Calu3 (cell line): ENCODE data around the gene MYO10. TPM values are rescaled to one million over a fixed set of nuclear protein-coding genes. Genes with fewer than 3 reads are reported as not detected.

ENCODE experiments used
- BruUV-seq: library from RNA; stranded (reverse); fragments of 400-500 nt; replicated peaks from 2 replicates; lab custom pipeline; 2021; lab: Mats Ljungman, UMichigan
- CTCF ChIA-PET: fragments of 300-600 bp; sonication (Branson Sonifier 250); formaldehyde crosslinking; loops from one replicate; lab custom pipeline; 2022; ENCODE audit warnings: antibody characterized with exemption; lab: Charles Lee
- DNase-seq: peaks from one replicate; pipeline ENCODE4 v3.0.0; 2022
- H3K27ac Mint-ChIP-seq: one replicate; pipeline ENCODE4 v1.8.0; 2022; ENCODE audit warnings: mixed read lengths; ENCODE audit not compliant: unreplicated experiment
- H3K27me3 Mint-ChIP-seq: one replicate; pipeline ENCODE4 v1.8.0; 2022; ENCODE audit warnings: mixed read lengths; ENCODE audit not compliant: unreplicated experiment
- H3K36me3 Mint-ChIP-seq: one replicate; pipeline ENCODE4 v1.8.0; 2022; ENCODE audit warnings: mild to moderate bottlenecking, moderate library complexity, mixed read lengths; ENCODE audit not compliant: insufficient read depth, unreplicated experiment
- H3K4me1 Mint-ChIP-seq: one replicate; pipeline ENCODE4 v1.8.0; 2022; ENCODE audit warnings: mild to moderate bottlenecking, low read depth, mixed read lengths; ENCODE audit not compliant: unreplicated experiment
- H3K4me3 Mint-ChIP-seq: one replicate; pipeline ENCODE4 v1.8.0; 2022; ENCODE audit warnings: mild to moderate bottlenecking, low read depth, moderate library complexity, mixed read lengths; ENCODE audit not compliant: unreplicated experiment
- H3K9me3 Mint-ChIP-seq: one replicate; pipeline ENCODE4 v1.8.0; 2022; ENCODE audit warnings: low read depth, mixed read lengths; ENCODE audit not compliant: unreplicated experiment
- CTCF ChIP-seq: fragments of 200-600 bp; IDR thresholded peaks from one replicate; pipeline ENCODE4 v1.8.0; 2022; ENCODE audit warnings: antibody characterized with exemption; ENCODE audit not compliant: unreplicated experiment
- intact Hi-C: fragments of 100-400 bp; cut with micrococcal nuclease; formaldehyde crosslinking; loops from one replicate; pipeline ENCODE4 v1.10.0; 2022; ENCODE audit not compliant: unreplicated experiment
- total RNA-seq: library from RNA; stranded (reverse); gene quantifications from 2 replicates; pipeline ENCODE4 v1.2.3, GENCODE V29; 2022

Gene MYO10
- total RNA-seq, 1 experiment from 2014 or later: 101 TPM

GRCh38 chr5:16918156-16918555 is 17.9 kb downstream of the MYO10 start:
- intact Hi-C loops: no loop called here
- BruUV-seq: no TSS peak
- Mint-ChIP-seq H3K27ac (no peak overlapping the region), H3K4me1 (peaks cover 56% of the 10 kb centered on the region), H3K9me3 (no peaks in the 10 kb centered on the region), H3K27me3 (no peaks in the 10 kb centered on the region), H3K4me3 (no peak overlapping the region), H3K36me3 (peaks cover 24% of the 10 kb centered on the region)
- CTCF ChIA-PET: no interaction called here
- no peak for DNase-seq
- TF ChIP-seq CTCF: no peak

GRCh38 chr5:16916262-16916878 is 19.7 kb downstream of the MYO10 start:
- peak; percentile 23 for DNase-seq
- CTCF ChIA-PET: interaction anchor here (0.7 to 1.6 kb wide), 4 partner anchors 18 to 274 kb away, joined by 3 to 8 read pairs (median 4); no protein-coding TSS in a partner anchor
- peak overlapping the region; percentile 28 for H3K27ac Mint-ChIP-seq
- no peaks in the 10 kb centered on the region for H3K27me3 Mint-ChIP-seq
- H3K4me3 Mint-ChIP-seq: peak overlapping the region; percentile 15
- TF ChIP-seq CTCF: no peak
- peaks cover 22% of the 10 kb centered on the region for H3K36me3 Mint-ChIP-seq
- H3K9me3 Mint-ChIP-seq: no peaks in the 10 kb centered on the region
- H3K4me1 Mint-ChIP-seq: peaks cover 53% of the 10 kb centered on the region
- intact Hi-C loops: no loop called here
- BruUV-seq: no TSS peak

- peak overlapping the region; percentile 63 for H3K4me3 Mint-ChIP-seq
Observed at GRCh38 chr5:16914584-16914983, 21.5 kb downstream of the MYO10 start.

GRCh38 chr5:16914108-16914435 is 22.0 kb downstream of the MYO10 start:
- H3K27ac Mint-ChIP-seq: peak overlapping the region; percentile 79
- CTCF ChIA-PET: interaction anchor here (0.5 to 2.0 kb wide), 5 partner anchors 9 to 277 kb away, joined by 3 to 6 read pairs (median 3); no protein-coding TSS in a partner anchor

More at GRCh38 chr5:16914584-16914983, 21.5 kb downstream of the MYO10 start:
- DNase-seq: no peak
- Mint-ChIP-seq H3K9me3 (no peaks in the 10 kb centered on the region), H3K27ac (peak overlapping the region; percentile 79), H3K27me3 (no peaks in the 10 kb centered on the region), H3K4me1 (peaks cover 48% of the 10 kb centered on the region), H3K36me3 (peaks cover 19% of the 10 kb centered on the region)
- no peak for TF ChIP-seq CTCF
- CTCF ChIA-PET: interaction anchor here (0.5 to 2.0 kb wide), 4 partner anchors 13 to 276 kb away, joined by 3 to 6 read pairs (median 3); no protein-coding TSS in a partner anchor
- intact Hi-C loops: no loop called here
- BruUV-seq: no TSS peak

More at GRCh38 chr5:16914108-16914435, 22.0 kb downstream of the MYO10 start:
- H3K9me3 Mint-ChIP-seq: no peaks in the 10 kb centered on the region
- peaks cover 21% of the 10 kb centered on the region for H3K36me3 Mint-ChIP-seq
- BruUV-seq: no TSS peak
- DNase-seq: peak; percentile 24
- no peaks in the 10 kb centered on the region for H3K27me3 Mint-ChIP-seq
- H3K4me3 Mint-ChIP-seq: peak overlapping the region; percentile 63
- intact Hi-C loops: no loop called here
- TF ChIP-seq CTCF: no peak
- H3K4me1 Mint-ChIP-seq: peaks cover 48% of the 10 kb centered on the region
